Right forelimb (tissue), 1 donor: ENCODE measurements around the gene RAB3B.
"Not testable (repeated sequence)": the region's sequence is repeated elsewhere in the genome, so short reads cannot be mapped to it uniquely, and the experiment has no call there.

Source experiments
- DNase-seq: peaks from one replicate; pipeline ENCODE4 v3.0.0-alpha.2; 2018

The RAB3B gene

GRCh38 chr1:51990478-51990965, at the start of gene RAB3B:
Gene RAB3B (minus strand): TSS chr1:51990700. CDS start chr1:51977117, 13,583 bp downstream.
- DNase-seq, result peak; percentile 58

- DNase-seq, result no peak
Measured at GRCh38 chr1:52037909-52038308, 47.4 kb upstream of the RAB3B start.

DNA sequence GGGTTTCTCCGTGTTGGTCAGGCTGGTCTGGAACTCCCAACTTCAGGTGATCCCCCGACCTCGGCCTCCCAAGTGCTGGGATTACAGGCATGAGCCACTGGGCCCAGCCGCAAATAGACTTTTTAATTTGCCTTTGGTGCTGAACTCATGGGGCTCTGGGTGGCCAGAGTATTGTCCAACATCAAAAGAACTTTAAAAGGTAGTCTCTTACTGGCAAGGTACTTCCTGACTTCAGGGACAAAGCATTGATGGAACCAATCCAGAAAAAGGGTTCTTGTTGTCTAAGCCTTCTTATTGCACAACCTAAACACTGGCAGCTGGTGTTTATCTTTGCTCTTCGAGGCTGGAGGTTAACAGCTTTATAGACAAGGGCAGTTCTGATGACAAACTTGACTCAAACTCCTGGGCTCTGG, 46.9 kb upstream of the RAB3B start:
- DNase-seq, result no peak

- no peak for DNase-seq
Measured at GRCh38 chr1:52034050-52034384, 43.5 kb upstream of the RAB3B start.

DNA sequence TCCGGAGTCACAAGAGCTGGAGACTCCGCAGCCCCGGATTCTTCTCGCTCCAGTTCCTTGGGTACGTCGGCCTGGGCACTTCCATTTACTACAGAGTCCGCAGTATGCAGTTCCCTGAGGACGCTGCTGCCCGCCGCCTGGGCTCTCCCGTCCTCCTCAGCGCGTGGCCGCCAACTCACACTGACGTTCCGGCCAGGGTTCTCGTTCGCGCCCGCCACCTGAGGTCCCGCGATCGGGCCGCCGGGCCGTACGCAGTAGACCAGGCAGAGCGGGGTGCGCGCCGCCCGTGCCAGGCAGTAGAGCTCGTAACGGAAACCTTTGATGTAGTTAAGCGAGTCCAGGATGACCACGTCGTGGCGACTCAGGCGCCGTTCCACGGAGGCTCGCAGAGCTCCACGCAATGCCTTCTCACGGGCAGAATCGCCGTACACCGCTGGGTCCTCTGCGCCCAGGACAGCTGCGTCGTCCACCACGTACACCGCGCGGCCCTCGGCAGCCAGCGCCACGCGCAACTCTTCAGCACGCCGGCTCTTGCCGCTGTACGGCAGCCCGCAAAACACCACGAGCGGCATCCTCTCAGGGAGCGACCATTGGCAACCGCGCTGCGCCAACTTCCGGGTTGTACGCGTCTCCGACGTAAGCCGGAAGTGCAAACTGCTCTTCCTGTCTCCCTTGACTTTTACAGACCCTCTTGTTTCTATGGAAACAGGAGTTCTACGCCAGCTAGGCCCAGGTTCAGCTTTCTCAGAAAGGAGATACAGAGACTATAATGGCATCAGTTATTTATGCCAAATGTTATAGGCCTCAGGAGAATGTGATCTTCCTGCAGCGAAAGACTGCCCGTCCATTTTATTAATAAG, 42.9 kb upstream of the RAB3B start, which contains the start of gene KTI12:
KTI12 (minus strand) TSS at position 621 of the 860 bp plus-strand sequence; CDS start at position 572, 49 bp downstream.
- DNase-seq, result peak; percentile 91

DNA sequence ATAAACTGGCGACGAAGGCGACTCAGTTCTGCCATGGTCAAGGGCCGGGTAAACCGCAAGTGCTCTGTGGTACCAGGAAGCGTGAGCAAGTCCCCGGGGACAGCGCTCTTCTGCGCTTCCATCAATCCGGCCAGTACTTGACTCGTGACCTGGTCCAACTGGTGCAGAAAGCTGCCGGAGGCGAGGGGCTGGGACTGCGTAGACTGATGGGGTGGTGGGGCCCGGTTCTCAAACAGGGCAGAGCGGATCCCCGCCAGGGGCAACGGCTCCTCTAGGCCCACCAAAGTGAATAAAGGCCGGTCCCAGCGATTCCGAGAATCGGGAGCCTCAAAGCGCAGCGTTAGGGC, 42.3 kb upstream of the RAB3B start:
- peak; percentile 60 for DNase-seq

DNA sequence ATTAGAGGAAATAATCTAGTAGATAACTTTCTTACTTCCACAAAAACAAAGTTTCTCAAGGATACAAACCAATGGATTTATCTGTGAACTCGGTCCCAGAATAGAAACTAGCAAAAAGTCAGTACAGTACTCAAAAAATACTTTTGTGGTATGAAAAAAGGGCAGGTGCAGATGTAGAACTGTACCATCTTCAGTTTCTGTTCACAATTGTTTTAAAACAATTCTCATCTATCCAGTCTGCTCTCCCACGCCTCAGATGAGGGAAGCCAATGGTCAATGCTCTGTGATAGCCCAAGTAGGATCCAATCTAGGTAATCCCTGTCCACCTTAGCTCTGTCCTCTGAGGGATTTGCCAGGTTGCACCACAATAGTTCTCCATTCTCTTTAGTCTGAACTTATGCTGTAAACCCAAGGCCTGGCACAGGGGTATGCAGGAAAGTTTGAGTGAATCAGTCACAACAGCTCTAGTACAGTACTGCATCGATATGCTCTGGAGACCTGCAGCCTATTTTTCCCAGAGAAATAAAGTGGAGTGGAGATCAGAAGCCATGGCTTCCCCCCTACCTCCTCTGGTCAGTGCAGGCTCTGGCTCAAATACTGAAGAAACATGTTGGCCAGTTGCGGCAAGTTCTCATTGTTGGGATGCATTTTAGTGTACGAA, 41.8 kb upstream of the RAB3B start:
- DNase-seq, result no peak

DNA sequence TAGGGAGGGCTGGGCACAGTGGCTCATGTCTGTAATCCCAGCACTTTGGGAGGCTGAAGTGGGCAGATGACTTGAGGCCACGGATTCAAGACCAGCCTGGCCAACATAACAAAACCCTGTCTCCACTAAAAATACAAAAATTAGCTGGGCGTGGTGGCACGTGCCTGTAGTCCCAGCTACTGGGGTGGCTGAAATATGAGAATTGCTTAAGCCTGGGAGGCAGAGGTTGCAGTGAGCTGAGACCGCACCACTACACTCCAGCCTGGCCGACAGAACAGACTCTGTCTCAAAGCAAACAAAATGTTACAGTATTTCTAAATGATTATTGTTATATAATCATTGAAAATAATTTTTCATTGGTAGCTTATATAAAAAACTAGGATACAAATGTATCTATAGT, 38.3 kb upstream of the RAB3B start:
- DNase-seq, result not testable (repeated sequence)

DNA sequence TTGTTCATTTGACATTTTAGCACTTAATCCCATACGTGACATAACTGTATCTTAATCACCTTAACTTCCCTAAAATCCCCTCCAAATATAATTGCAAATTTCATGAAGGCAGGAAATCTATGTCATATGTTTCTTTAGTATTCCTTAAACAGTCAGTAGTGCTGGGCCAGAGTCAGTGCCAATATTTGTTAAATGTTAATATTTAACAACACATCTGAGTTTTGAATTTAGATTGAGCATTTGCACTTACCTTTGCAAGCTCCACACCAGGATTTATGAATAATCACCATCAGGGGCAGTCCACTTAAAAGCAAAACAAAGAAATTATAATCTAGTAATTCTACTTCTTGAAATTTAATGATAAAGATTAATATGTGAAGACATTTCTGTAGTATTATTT, 37.8 kb upstream of the RAB3B start:
- DNase-seq, result no peak

DNA sequence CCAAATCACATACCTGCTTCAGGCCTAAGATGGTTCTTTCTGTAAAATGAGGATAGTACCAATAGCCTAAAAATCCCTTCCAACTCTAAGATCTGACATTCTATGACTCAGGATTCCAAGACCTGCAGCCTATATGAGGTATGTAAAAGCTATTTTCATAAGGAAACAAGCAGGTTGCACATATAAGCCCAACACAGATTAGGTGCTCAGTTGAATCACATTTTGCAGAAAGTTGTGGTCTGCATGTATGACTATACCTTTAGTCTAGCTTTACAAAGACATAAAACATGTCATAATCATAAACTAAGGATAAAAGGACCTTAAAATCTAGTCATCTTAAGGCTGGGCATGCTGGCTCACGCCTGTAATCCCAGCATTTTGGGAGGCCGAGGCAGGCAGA, 35.8 kb upstream of the RAB3B start:
- DNase-seq, result no peak

DNA sequence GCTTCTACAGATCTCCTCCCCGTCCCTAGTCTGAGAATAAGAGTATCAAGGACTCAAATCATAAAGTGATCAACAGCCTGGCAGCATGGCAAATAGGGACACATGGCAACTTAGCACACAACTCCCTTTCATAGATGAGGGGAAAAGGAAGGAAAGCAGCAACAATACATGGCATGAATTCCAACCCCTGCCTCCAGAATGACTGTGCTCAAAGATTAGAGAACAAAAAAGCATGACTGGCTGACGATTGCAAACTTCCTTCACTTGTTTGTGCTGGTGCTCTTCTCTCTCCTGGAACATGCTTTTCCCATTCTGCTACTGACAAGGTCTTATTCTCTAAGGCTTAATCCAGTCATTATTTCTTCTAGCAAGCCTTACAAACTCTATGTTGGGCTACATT, 31.6 kb upstream of the RAB3B start:
- DNase-seq, result no peak

- no peak for DNase-seq
Measured at GRCh38 chr1:52008071-52008809, 17.7 kb upstream of the RAB3B start.

DNA sequence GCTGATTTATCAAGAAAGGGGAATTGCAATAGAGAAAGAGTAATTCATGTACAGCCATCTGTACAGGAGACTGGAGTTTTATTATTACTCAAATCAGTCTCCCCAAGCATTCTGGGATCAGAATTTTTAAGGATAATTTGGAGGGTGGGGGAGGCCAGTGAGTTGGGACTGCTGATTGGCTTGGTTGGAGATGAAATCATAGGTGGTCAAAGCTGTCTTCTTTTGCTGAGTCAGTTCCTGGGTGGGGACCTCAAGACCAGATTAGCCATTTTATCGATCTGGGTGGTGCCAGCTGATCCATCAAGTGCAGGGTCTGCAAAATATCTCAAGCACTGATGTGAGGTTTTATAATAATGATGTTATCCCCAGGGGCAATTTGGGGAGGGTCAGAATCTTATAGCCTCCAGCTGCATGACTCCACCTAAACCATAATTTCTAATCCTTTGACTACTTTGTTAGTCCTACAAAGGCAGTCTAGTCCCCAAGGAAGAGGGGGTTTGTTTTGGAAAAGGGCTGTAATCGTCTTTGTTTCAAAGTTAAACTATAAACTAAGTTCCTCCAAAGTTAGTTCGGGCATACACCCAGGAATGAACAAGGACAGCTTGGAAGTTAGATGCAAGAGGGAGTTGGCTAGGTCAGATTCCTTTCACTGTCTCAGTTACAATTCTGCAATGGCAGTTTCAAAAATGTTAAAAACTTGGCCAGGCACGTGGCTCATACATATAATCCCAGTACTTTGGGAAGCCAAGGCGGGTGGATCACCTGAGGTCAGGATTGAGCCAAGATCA, 16.9 kb upstream of the RAB3B start:
- DNase-seq, result no peak

GRCh38 chr1:52006081-52006553, 15.6 kb upstream of the RAB3B start:
- DNase-seq, result not testable (repeated sequence)

DNA sequence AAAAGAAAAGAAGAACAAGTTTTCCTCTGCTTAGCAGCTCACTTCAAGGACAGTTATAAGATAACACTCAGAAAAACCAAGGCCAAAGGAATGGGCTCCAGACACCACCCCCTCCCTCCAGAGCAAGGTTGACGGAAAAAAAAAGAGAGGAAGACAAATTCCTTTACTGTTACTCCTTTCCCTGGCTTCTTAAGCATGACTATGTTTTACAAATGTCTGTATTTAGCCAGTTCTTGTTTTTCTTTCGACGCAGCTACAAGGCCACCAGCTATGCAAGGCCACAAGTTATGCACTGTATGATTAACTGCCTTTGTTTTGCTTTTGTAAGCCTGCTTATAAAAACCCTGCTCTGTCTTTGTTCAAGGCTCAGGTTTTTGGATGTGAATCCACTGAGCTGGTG, 15.0 kb upstream of the RAB3B start:
- DNase-seq, result not testable (repeated sequence)

DNA sequence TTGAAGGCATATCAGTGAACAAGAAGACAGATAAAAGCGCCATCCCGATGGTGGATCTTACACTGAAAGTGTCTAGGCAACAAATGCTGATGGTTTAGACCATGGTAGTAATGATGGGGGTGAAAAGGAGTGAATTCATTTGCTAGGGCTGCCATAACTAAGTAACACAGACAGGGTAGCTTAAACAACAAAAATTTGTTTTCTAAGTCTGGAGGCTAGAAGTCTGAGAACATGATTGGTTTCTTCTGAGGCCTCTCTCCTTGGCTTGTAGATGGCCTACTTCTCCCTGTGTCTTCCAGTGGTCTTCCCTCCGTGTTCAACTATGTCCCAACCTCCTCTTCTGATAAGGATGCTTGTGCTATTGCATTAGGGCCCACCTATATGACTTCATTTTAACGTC, 13.4 kb upstream of the RAB3B start:
- DNase-seq, result no peak

GRCh38 chr1:52002038-52002917, 11.8 kb upstream of the RAB3B start:
- no peak for DNase-seq

GRCh38 chr1:51998701-51999100, 8.2 kb upstream of the RAB3B start:
- DNase-seq, result no peak

DNA sequence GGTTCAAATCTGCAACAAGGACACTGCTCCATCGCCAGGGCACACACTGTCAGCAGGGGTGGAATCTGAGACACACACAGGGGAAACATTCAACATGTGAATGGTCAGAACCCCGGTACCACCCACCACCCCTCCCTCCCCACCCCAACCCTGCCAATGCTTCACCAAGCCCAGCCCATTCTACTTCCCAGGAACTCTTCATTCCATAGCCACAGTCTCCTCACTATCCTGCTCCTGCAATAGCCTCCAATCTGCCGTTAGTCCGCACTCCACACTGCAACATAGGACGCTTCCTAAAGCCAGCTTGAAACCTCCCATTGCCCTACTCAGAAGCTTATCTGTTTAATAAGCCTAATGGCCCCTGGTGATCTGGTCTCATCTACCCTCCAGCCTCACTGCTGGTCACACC, 7.5 kb upstream of the RAB3B start:
- DNase-seq, result no peak

GRCh38 chr1:51989582-51990477, 670 bp downstream of the RAB3B start:
- no peak for DNase-seq
